Fibroblast of gingiva (primary cell): Measurements from ENCODE around the gene BMX.

Source experiments
- DNase-seq: peaks from one replicate; pipeline ENCODE4 v3.0.0-alpha.2; 2011; ENCODE audit warnings: low read depth

BMX gene

GRCh38 chrX:15570145-15570544 is 69.5 kb downstream of the BMX start:
- DNase-seq = no peak

GRCh38 chrX:15574017-15574416 is 73.4 kb downstream of the BMX start:
- no peak for DNase-seq

GRCh38 chrX:15576019-15576418 is 75.4 kb downstream of the BMX start:
- DNase-seq = no peak

- no peak for DNase-seq
Measured at GRCh38 chrX:15579778-15580747, 79.5 kb downstream of the BMX start.

- DNase-seq = no peak
Measured at GRCh38 chrX:15594371-15594770, 93.8 kb downstream of the BMX start.

GRCh38 chrX:15598026-15598425 is 97.4 kb downstream of the BMX start:
- DNase-seq = no peak

GRCh38 chrX:15599461-15599860 is 98.9 kb downstream of the BMX start:
- no peak for DNase-seq

GRCh38 chrX:15600049-15600448 is 99.4 kb downstream of the BMX start:
- DNase-seq = no peak

- DNase-seq = no peak
Measured at GRCh38 chrX:15600745-15601144, 100.1 kb downstream of the BMX start, which contains the start of gene ACE2. TSS of gene ACE2 (minus strand) at chrX:15600960. CDS start at chrX:15600911, 49 bp downstream.

GRCh38 chrX:15601932-15602331 is 101.3 kb downstream of the BMX start:
- no peak for DNase-seq

- no peak for DNase-seq
Measured at GRCh38 chrX:15602761-15603160, 102.2 kb downstream of the BMX start.

- DNase-seq = no peak
Measured at GRCh38 chrX:15605226-15605625, 104.6 kb downstream of the BMX start.
